ENCODE measurements around the gene DSPP. TPM values are rescaled to one million over a fixed set of nuclear protein-coding genes. Genes with fewer than 3 reads are reported as not detected.

Gene DSPP
- total RNA-seq, 2 experiments from 2014 or later: not detected

DNA sequence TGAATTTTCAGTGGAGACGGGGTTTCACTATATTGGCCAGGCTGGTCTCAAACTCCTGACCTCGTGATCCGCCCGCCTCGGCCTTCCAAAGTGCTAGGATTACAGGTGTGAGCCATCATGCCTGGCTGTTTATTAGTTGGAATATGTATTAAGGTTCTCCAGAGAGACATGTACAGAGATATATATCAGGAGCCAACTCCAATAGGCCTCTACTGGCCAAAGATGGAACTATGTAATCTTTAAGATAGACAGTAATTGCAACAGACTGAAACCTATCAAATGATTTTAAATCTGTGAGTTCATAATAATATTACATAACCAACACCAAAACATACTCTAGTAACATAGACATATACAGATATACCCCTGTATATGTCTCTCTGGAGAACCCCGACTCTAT lies 36.0 kb downstream of the DSPP start:
- H3K9me3 Mint-ChIP-seq: no peaks in the 10 kb centered on the region
- no peaks in the 10 kb centered on the region for H3K27me3 Mint-ChIP-seq (ENCODE audit: low read depth)
- H3K4me3 Mint-ChIP-seq: no peak overlapping the region
- no peaks in the 10 kb centered on the region for H3K4me1 Mint-ChIP-seq (ENCODE audit: low read depth)
- DNase-seq: no peak
- H3K27ac Mint-ChIP-seq: no peak overlapping the region
- intact Hi-C loops (cut with micrococcal nuclease): no loop called here
- H3K36me3 Mint-ChIP-seq (ENCODE audit: low read depth): no peaks in the 10 kb centered on the region
- CTCF ChIA-PET: no interaction called here

DNA sequence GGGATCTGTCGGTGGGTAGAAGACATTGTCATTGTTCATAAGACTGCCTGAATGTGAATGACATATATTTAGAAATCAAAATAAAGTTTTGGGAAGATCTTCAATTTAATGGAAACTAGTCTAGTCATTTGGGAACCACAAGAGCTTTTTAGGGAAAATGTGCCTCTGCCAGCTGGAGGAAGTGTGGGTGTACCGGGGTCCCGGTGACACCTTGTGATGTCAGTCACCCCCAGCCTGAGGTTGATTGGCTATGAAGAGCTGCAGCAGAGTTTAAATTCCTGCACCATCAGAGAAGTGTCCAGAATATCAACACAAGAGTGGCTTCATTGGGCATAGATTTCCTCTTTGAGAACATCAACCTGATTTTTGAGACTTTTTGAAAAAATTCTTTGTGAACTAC lies 41.7 kb downstream of the DSPP start, which contains the start of gene DMP1:
DMP1 (plus strand) TSS at position 301 of the 400 bp plus-strand sequence. CDS start 6,213 bp downstream, outside the sequence.
- Mint-ChIP-seq H3K4me3 (no peak within 1 kb of the TSS), H3K9me3 (no peaks in the 10 kb centered on the region), H3K27me3 (ENCODE audit: low read depth) (peaks cover 8% of the 10 kb centered on the region), H3K27ac (no peak within 1 kb of the TSS), H3K36me3 (ENCODE audit: low read depth) (no peaks in the 10 kb centered on the region), H3K4me1 (ENCODE audit: low read depth) (no peaks in the 10 kb centered on the region)
- intact Hi-C loops (cut with micrococcal nuclease): no loop called here
- no peak for DNase-seq
- CTCF ChIA-PET: no interaction called here

DNA sequence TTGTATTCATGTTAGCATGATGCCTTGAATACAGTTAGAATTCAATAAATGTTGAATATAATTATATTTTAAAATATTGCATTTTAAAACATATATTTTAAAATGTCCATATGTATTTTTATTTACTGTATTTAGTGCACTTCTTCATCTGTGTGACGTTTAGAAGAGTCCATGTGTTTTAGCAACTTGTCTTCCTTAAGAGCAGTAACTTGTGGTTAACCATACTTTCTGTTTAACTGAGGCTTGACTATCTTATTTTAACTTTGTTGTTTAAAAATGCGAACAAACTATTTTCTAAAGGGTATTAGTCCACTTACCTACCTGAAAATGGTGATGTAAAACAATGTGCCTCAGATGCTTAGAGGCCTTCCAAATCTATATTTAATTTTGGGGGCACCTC lies 42.6 kb downstream of the DSPP start:
- CTCF ChIA-PET: no interaction called here
- intact Hi-C loops (cut with micrococcal nuclease): no loop called here
- H3K36me3 Mint-ChIP-seq (ENCODE audit: low read depth): no peaks in the 10 kb centered on the region

DNA sequence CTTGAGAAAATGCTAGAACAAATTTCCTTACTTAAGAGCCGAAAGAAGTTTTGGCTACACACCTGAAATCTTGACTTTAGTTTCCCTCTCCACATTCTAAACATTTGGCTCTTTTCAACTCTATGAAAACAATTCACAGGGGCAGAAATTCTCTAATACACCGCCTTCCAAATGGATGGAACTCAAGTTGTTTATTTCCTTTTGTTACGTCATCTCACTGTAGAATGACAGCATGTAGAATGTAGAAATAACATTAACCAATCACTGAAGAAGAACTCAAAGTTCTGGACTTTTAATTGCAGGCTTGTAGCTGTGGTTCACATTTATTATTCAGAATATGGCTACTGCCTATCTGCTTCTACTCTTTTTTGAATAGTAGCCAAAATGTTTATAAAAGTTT lies 43.6 kb downstream of the DSPP start:
- CTCF ChIA-PET: no interaction called here
- H3K36me3 Mint-ChIP-seq (ENCODE audit: low read depth): no peaks in the 10 kb centered on the region
- no peak overlapping the region for H3K4me3 Mint-ChIP-seq
- peaks cover 8% of the 10 kb centered on the region for H3K27me3 Mint-ChIP-seq (ENCODE audit: low read depth)
- no peak for DNase-seq
- H3K9me3 Mint-ChIP-seq: no peaks in the 10 kb centered on the region
- no peak overlapping the region for H3K27ac Mint-ChIP-seq
- no peaks in the 10 kb centered on the region for H3K4me1 Mint-ChIP-seq (ENCODE audit: low read depth)
- intact Hi-C loops (cut with micrococcal nuclease): no loop called here

More for the DNA sequence above, 42.6 kb downstream of the DSPP start:
- Mint-ChIP-seq H3K27me3 (ENCODE audit: low read depth) (peaks cover 8% of the 10 kb centered on the region), H3K9me3 (no peaks in the 10 kb centered on the region), H3K4me3 (no peak overlapping the region), H3K4me1 (ENCODE audit: low read depth) (no peaks in the 10 kb centered on the region), H3K27ac (no peak overlapping the region)
- DNase-seq: no peak

DNA sequence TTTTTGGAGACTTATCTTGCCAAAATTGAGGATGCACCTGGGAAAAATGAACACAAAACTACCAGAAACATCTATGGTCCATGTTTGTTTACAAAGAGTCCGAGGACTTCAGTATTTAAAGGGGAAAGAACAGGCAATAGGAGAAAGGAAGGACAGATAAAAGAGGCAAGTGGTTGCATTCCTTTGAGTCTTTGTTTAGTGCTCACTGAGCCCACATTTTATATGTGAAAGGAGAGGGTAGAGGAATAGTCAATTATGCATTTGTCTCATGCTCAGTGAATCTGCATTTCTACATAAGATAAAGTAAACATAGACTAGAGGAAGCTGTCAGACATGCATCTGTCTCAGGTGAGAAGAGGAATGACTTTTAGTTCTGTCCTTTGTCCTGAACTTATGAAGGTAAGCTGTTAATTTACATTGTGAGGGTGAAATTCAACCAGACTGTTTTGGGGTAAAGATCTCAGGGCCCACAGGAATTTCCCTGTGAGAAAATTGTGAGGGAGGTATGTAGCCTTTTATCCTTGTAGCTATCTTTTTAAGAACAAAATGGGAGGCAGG lies 46.2 kb downstream of the DSPP start:
- Mint-ChIP-seq H3K9me3 (no peaks in the 10 kb centered on the region), H3K4me1 (ENCODE audit: low read depth) (no peaks in the 10 kb centered on the region), H3K4me3 (no peak overlapping the region), H3K27me3 (ENCODE audit: low read depth) (peaks cover 8% of the 10 kb centered on the region), H3K36me3 (ENCODE audit: low read depth) (no peaks in the 10 kb centered on the region), H3K27ac (no peak overlapping the region)
- intact Hi-C loops (cut with micrococcal nuclease): no loop called here
- no peak for DNase-seq
- CTCF ChIA-PET: no interaction called here

DNA sequence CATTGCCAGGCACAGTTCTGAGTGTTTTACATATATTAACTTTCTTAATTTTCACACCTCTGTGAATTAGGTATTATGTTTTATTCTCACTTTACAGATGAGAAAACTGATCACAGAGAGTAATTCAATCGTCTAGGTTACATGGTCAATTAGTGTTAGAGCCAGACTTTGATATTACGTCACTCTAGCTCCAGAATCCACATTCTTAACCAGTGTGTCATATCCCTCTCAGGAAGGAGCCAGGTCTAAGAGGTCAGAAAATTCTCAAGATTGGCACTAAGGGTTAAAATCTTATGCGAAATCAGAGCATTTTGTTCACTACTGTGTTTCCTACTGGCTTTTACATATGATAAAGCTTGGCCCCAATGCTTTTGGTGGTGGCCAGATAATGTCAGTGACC lies 49.2 kb downstream of the DSPP start:
- DNase-seq: no peak
- Mint-ChIP-seq H3K9me3 (no peaks in the 10 kb centered on the region), H3K4me3 (no peak overlapping the region), H3K4me1 (ENCODE audit: low read depth) (no peaks in the 10 kb centered on the region), H3K27ac (no peak overlapping the region), H3K27me3 (ENCODE audit: low read depth) (peaks cover 5% of the 10 kb centered on the region), H3K36me3 (ENCODE audit: low read depth) (no peaks in the 10 kb centered on the region)
- intact Hi-C loops (cut with micrococcal nuclease): no loop called here
- CTCF ChIA-PET: no interaction called here

DNA sequence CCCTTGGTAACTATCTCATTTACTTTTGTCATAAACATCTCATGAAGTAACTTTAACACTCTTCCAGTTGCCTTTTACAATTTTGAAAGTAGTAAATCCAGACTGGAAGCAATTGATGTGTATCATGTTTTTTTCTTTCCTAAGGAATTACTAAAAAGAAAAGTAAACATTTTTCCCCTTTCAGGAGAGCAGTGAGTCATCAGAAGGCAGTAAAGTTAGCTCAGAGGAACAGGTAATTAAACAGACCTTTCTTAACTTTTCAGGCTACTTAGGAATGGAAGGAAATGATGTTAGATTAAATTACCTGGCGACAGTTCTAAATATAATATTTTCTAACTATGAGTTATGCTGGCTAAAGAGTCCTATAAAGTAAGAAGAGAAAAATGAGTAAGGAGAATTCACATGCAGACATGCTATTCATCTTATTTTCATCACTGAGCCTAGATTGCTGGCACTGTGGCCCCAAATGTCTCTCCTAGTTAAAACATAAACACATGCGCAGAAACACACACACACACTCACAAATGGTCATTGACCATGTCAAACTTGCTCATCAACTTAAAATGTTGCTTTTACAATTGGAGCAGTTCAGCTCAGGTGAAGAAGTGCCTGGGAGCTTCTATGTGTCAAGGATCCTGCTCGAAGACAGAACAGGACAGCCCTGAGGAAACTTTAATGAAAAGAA lies 51.1 kb downstream of the DSPP start:
- H3K36me3 Mint-ChIP-seq (ENCODE audit: low read depth): no peaks in the 10 kb centered on the region
- H3K4me3 Mint-ChIP-seq: no peak overlapping the region
- CTCF ChIA-PET: interaction anchor here (0.8 kb wide), 1 partner anchor 284 kb away, joined by 3 read pairs; no protein-coding TSS in a partner anchor
- peaks cover 11% of the 10 kb centered on the region for H3K27me3 Mint-ChIP-seq (ENCODE audit: low read depth)
- H3K9me3 Mint-ChIP-seq: no peaks in the 10 kb centered on the region
- intact Hi-C loops (cut with micrococcal nuclease): no loop called here
- H3K27ac Mint-ChIP-seq: no peak overlapping the region
- no peak for DNase-seq
- no peaks in the 10 kb centered on the region for H3K4me1 Mint-ChIP-seq (ENCODE audit: low read depth)

DNA sequence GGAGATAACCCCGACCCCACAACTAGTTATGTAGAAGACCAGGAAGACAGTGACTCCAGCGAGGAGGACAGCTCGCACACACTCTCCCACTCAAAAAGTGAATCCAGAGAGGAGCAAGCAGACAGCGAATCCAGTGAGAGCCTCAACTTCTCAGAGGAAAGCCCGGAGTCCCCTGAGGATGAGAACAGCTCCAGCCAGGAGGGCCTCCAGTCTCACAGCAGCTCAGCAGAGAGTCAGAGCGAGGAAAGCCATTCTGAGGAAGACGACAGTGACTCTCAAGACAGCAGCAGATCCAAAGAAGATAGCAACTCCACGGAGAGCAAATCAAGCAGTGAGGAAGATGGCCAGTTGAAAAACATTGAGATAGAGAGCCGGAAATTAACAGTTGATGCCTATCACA lies 54.5 kb downstream of the DSPP start:
- CTCF ChIA-PET: interaction anchor here (0.6 to 0.9 kb wide), 2 partner anchors 17 to 122 kb away, joined by 3 read pairs; no protein-coding TSS in a partner anchor
- intact Hi-C loops (cut with micrococcal nuclease): no loop called here

More for the DNA sequence above, 54.5 kb downstream of the DSPP start:
- Mint-ChIP-seq H3K36me3 (ENCODE audit: low read depth) (no peaks in the 10 kb centered on the region), H3K9me3 (no peaks in the 10 kb centered on the region), H3K27ac (no peak overlapping the region), H3K4me3 (no peak overlapping the region), H3K27me3 (ENCODE audit: low read depth) (peaks cover 11% of the 10 kb centered on the region), H3K4me1 (ENCODE audit: low read depth) (no peaks in the 10 kb centered on the region)
- no peak for DNase-seq

Other genes with a start within 250 kb of the DSPP start
- 10 to 100 TPM; 14.2 to 15.9 TPM for gene HSD17B11, start 217.3 kb upstream of the DSPP start, total RNA-seq
- gene NUDT9, start 186.0 kb upstream of the DSPP start, total RNA-seq: 10 to 100 TPM; 12.1 to 13.4 TPM
- gene SPARCL1, start 79.2 kb upstream of the DSPP start, total RNA-seq: not detected
- not detected for gene DMP1, start 41.8 kb downstream of the DSPP start, total RNA-seq
- gene IBSP, start 191.0 kb downstream of the DSPP start, total RNA-seq: not detected
- gene MEPE, start 224.4 kb downstream of the DSPP start, total RNA-seq: not detected

All from activated naive CD4-positive, alpha-beta T cell treated with anti-CD3 and anti-CD28 coated beads for 36 hours (primary cell).